ENCODE measurements around the gene LRRN1. TPM values are rescaled to one million over a fixed set of nuclear protein-coding genes. Genes with fewer than 3 reads are reported as not detected.

Gene LRRN1
- total and polyA plus RNA-seq, 2 donors (not counting 1 experiment from before 2014, with no cell fraction given), result 1.1 to 2.5 TPM

- no peak overlapping the region for H3K4me2 ChIP-seq (replicated peaks; ENCODE audit: low read depth, low read length, poor library complexity, severe bottlenecking)
- Mint-ChIP-seq H3K4me3 (no peak overlapping the region), H3K4me1 (no peaks in the 10 kb centered on the region), H3K9me3 (ENCODE audit: insufficient read depth) (peaks cover 8% of the 10 kb centered on the region), H3K27me3 (no peaks in the 10 kb centered on the region), H3K27ac (no peak overlapping the region)
- no peak overlapping the region for H3K4me3 ChIP-seq (ENCODE audit: control extremely low read depth in 1 of 5, extremely low read depth in 1 of 5, insufficient read depth in 1 of 5, low read depth in 2 of 5, low read length in 4 of 5)
- WGBS (ENCODE audit: insufficient coverage), result 89% methylated on average over 1 of the region's 3 CpGs
- H3K36me3 ChIP-seq (replicated peaks in 1 of 2; ENCODE audit: control extremely low read depth in 1 of 2, control insufficient read depth in 1 of 2, extremely low read depth in 1 of 2, insufficient read depth in 2 of 2, low read length in 1 of 2), result no peaks in the 10 kb centered on the region
- H3K27ac ChIP-seq (ENCODE audit: low read length in 2 of 2), result no peak overlapping the region
- no peaks in the 10 kb centered on the region for H4K20me1 ChIP-seq (ENCODE audit: control insufficient read depth, insufficient read depth, low read length, poor library complexity, severe bottlenecking)
- no peaks in the 10 kb centered on the region for H3K4me1 ChIP-seq (ENCODE audit: control insufficient read depth in 2 of 2, insufficient read depth in 2 of 2, low read length in 2 of 2)
- no peaks in the 10 kb centered on the region for H3K79me2 ChIP-seq (ENCODE audit: control insufficient read depth, insufficient read depth, low read length)
- DNase-seq, result no peak
- TF ChIP-seq, protein P1, sequence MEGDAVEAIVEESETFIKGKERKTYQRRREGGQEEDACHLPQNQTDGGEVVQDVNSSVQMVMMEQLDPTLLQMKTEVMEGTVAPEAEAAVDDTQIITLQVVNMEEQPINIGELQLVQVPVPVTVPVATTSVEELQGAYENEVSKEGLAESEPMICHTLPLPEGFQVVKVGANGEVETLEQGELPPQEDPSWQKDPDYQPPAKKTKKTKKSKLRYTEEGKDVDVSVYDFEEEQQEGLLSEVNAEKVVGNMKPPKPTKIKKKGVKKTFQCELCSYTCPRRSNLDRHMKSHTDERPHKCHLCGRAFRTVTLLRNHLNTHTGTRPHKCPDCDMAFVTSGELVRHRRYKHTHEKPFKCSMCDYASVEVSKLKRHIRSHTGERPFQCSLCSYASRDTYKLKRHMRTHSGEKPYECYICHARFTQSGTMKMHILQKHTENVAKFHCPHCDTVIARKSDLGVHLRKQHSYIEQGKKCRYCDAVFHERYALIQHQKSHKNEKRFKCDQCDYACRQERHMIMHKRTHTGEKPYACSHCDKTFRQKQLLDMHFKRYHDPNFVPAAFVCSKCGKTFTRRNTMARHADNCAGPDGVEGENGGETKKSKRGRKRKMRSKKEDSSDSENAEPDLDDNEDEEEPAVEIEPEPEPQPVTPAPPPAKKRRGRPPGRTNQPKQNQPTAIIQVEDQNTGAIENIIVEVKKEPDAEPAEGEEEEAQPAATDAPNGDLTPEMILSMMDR (IDR thresholded peaks at IDR 0.05), result no peak
- no peak for TF ChIP-seq EZH2 (IDR thresholded peaks at IDR 0.05; ENCODE audit: borderline replicate concordance, insufficient read depth, low read depth, low read length, poor library complexity, severe bottlenecking)
- intact Hi-C loops (cut with micrococcal nuclease), result no loop called here
- no peaks in the 10 kb centered on the region for H3K27me3 ChIP-seq (replicated peaks in 1 of 4; ENCODE audit: control extremely low read depth in 1 of 4, control insufficient read depth in 3 of 4, insufficient read depth in 4 of 4, low read length in 3 of 4)
- no peak overlapping the region for H3K9ac ChIP-seq (ENCODE audit: low read length)
- ChIA-PET POLR2A (no interaction called here), CTCF (no interaction called here)
- H3K9me3 ChIP-seq (ENCODE audit: control extremely low read depth in 1 of 3, control insufficient read depth in 2 of 3, insufficient read depth in 1 of 3, low read length in 2 of 3), result peaks cover 0 to 1% (median 0%) of the 10 kb centered on the region in 3 donors
- ATAC-seq (ENCODE audit: low read depth), result no peak
- H2AFZ ChIP-seq (ENCODE audit: insufficient read depth, low read depth, low read length, poor library complexity, severe bottlenecking), result no peak overlapping the region
Observed at GRCh38 chr3:3771094-3771493, 28.1 kb upstream of the LRRN1 start.

GRCh38 chr3:3771567-3771966 is 27.7 kb upstream of the LRRN1 start:
- H2AFZ ChIP-seq (ENCODE audit: insufficient read depth, low read depth, low read length, poor library complexity, severe bottlenecking), result no peak overlapping the region
- no peaks in the 10 kb centered on the region for H3K79me2 ChIP-seq (ENCODE audit: control insufficient read depth, insufficient read depth, low read length)
- no peak overlapping the region for H3K4me3 ChIP-seq (ENCODE audit: control extremely low read depth in 1 of 5, extremely low read depth in 1 of 5, insufficient read depth in 1 of 5, low read depth in 2 of 5, low read length in 4 of 5)
- ATAC-seq (ENCODE audit: low read depth) (no peak), DNase-seq (no peak)
- no peaks in the 10 kb centered on the region for H3K4me1 ChIP-seq (ENCODE audit: control insufficient read depth in 2 of 2, insufficient read depth in 2 of 2, low read length in 2 of 2)
- H3K4me2 ChIP-seq (replicated peaks; ENCODE audit: low read depth, low read length, poor library complexity, severe bottlenecking), result no peak overlapping the region
- no peaks in the 10 kb centered on the region for H3K4me1 Mint-ChIP-seq
- POLR2A ChIA-PET, result no interaction called here
- peaks cover 11% of the 10 kb centered on the region for H3K9me3 Mint-ChIP-seq (ENCODE audit: insufficient read depth)
- no peak overlapping the region for H3K4me3 Mint-ChIP-seq
- no peaks in the 10 kb centered on the region for H4K20me1 ChIP-seq (ENCODE audit: control insufficient read depth, insufficient read depth, low read length, poor library complexity, severe bottlenecking)
- no peak overlapping the region for H3K9ac ChIP-seq (ENCODE audit: low read length)
- H3K27me3 Mint-ChIP-seq, result no peaks in the 10 kb centered on the region
- no peaks in the 10 kb centered on the region for H3K36me3 ChIP-seq (replicated peaks in 1 of 2; ENCODE audit: control extremely low read depth in 1 of 2, control insufficient read depth in 1 of 2, extremely low read depth in 1 of 2, insufficient read depth in 2 of 2, low read length in 1 of 2)
- H3K27ac ChIP-seq (ENCODE audit: low read length in 2 of 2), result no peak overlapping the region
- WGBS (ENCODE audit: insufficient coverage), result no CpG with 5 or more reads among the region's 1 CpG
- intact Hi-C loops (cut with micrococcal nuclease), result no loop called here
- CTCF ChIA-PET, result no interaction called here
- peaks cover 0 to 1% (median 0%) of the 10 kb centered on the region in 3 donors for H3K9me3 ChIP-seq (ENCODE audit: control extremely low read depth in 1 of 3, control insufficient read depth in 2 of 3, insufficient read depth in 1 of 3, low read length in 2 of 3)
- no peak for TF ChIP-seq EZH2 (IDR thresholded peaks at IDR 0.05; ENCODE audit: borderline replicate concordance, insufficient read depth, low read depth, low read length, poor library complexity, severe bottlenecking)
- TF ChIP-seq, protein P1 (IDR thresholded peaks at IDR 0.05), result no peak
- no peaks in the 10 kb centered on the region for H3K27me3 ChIP-seq (replicated peaks in 1 of 4; ENCODE audit: control extremely low read depth in 1 of 4, control insufficient read depth in 3 of 4, insufficient read depth in 4 of 4, low read length in 3 of 4)
- no peak overlapping the region for H3K27ac Mint-ChIP-seq

Measured in B cell (primary cell).